NCI-H2107 (cell line): ENCODE results near the gene DHRS7B.

Experiments
- DNase-seq: peaks from one replicate; lab custom pipeline; 2025; lab: John Stamatoyannopoulos, UW

The DHRS7B gene

DNA sequence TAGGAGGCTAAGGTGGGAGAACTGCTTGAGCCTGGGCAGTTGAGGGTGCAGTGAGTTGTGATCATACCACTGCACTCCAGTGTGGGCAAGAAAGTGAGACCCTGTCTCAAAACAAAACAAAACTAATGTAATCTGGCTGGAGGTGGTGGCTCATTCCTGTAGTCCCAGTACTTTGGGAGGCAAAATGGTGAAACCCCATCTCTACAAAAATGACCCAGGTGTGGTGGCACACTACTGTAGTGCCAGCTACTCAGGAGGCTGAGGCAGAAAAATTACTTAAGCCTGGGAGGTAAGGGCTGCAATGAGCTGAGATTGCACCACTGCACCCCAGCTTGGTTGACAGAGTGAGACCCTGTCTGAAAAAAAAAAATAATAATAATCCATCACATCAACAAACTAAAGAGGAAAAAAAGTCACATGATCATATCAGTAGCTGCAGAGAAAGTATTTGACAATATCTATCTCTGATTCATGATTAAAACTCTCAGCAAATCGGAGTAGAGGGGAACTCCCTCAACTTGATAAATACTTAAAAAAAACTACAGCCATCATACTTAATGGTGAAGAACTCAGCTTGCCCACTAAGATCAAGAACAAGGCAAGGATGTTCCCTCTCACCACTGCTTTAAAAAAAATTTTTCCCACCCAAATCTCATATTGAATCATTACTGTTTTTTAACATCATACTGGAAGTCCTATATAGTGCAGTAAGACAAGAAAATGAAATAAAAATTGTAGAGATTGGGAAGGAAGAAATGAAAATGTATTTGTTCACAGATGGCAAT is 31.0 kb downstream of the DHRS7B start:
- DNase-seq = no peak

DNA sequence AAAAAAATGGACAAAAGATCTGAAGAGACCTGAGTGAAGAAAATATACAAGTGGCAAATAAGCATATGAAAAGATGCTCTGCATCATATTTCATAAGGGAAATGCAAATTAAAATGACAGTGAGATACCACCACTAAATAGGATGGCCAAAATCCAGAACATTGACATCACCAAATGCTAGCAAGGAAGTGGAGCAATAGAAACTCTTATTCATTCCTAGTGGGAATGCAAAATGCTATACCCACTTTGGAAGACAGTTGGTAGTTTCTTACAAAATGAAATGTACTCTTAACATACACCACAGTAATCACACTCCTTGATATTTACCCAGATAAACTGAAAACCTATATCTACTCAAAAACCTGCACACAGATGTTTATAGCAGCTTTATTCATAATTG is 33.6 kb downstream of the DHRS7B start:
- no peak for DNase-seq

DNA sequence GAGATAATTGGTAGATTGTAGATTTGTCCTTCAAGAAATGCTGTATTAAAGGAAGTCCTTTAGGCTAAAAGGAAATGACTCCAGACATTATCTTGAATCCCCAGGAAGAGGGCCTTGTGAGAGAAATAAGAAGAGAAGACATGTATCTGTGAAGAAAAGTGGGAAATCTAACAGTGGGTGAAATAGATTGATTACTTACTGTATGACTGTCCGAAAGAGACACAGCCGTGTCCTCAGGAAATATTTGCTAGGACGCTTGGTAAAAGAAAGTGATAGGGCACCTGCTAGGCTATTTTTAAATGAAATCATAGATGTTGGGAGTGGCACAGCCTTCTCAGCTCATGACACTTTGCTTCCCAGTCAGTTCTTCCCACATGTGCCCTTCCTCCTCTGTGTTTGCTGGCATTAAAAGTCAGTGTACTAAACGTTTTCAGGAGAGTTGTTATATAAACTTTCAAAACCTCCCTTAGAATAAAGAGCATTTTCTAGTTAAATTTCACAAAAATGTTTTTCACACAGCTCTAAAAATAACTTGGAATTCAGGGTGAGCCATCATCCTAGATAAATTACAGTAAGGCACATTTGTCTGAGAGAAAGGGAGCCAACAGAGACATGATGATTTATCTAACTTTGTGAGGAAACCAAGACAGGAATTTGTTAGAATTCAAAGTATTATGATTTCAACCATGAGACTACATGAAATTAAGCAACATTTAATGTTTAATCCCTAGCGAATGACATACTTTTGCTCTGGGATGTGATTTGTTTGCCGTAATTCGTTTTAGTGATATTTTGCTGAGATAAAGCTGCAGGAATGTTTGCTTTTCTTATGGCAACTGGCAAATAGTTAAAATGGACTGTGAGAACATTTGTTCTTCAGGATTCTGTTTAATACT is 35.0 kb downstream of the DHRS7B start:
- no peak for DNase-seq

DNA sequence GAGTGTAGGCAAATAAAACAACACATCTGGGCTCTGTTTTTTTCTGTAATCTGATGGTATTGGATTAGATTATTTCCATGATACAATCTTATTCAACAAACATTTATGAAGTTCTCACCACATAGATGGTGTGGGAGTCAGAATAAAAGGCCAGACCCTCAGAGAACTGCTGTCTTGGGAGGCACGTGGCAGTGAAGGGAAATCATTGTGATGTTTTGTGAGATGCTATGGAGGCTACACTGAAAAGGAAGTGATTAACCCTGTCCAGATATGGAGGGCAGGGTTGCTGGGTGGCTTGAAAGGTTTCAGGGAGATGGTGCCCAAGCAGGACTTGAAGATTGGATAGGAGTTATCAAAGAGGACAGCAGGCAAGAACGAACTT is 35.6 kb downstream of the DHRS7B start:
- no peak for DNase-seq

DNA sequence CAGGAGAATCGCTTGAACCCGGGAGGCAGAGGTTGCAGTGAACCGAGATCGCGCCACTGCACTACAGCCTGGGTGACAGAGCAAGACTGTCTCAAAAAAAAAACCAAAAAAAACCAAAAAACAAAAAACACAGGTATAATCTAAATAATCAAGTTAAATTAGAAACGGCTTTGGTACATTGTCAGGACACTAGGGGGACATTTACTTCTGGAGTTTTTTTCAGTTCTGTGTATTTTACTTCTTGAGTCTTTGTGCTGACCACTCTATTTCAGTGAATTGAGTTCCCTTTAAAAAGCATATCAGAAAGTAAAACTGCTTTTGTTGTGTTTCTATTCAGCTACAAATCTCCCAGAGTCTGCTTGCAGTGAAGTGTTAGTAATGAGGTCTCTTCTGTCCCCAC is 36.3 kb downstream of the DHRS7B start:
- DNase-seq = no peak

DNA sequence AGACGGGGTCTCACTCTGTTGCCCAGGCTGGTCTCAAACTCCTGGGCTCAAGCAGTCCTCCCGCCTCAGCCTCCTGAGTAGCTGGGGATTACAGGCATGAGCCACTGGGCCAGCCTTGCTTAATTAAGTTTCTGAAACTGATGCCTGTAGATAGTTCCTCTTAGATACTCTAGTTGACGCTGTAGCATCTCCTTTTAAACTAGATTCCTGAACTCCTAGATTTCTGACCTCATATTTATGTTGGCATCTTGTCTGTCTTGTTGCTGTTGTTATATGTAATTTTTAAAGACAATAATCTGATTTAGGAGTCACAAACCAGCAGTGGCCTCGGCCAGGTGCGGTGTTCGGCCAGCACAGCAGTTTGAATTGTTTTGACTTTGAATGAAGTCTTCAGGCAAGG is 37.5 kb downstream of the DHRS7B start:
- no peak for DNase-seq

DNA sequence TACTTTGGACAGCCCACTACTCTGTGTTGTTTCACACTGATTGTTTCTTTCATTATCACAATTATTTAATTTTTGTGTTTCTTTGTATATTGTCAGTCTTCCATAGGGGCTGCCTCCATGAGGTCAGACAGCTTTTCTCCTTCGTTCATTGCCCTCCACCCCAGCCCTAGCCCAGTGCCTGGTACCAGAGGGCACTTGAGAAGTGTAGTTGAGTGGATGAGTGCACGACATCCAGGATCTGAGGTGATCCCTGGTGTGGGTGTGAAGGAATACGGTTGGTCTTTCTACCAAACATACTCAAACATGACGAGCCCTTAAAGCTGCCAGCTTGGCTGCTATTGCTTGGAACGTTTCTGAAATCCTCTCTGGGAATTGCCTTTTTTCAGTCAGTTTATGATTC is 37.9 kb downstream of the DHRS7B start:
- no peak for DNase-seq

DNA sequence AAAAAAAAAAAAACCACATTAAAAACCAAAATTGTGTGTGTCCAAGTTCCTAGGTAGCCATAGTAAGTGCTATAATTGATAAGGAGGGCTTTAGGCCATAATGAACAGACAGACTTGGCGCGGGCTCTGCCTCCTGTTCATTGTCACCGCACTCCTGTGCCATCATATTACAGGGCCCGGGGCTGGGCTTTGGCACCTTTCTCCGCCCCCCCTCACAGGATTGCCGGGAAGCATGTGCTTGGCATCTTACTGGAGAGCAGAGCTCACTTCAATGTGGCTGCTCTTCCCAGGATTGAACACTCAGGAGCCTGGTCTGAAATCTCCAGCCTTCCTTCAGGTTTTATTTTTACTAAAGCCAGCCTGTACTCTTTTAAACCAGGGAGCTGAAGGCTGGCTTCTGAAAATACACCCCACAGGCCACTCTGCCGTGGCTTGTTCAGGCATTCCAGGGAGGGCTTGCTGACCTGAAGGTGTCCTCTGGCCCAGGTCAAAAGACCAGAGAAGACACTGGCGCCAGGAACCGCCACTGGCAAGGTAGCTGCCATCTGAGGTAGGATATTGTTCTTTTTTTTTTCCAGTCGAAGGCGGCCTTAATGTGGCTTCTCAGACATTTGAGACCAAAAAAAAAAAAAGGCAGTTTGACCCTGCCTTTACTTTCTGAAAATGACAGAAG is 39.3 kb downstream of the DHRS7B start:
- no peak for DNase-seq

DNA sequence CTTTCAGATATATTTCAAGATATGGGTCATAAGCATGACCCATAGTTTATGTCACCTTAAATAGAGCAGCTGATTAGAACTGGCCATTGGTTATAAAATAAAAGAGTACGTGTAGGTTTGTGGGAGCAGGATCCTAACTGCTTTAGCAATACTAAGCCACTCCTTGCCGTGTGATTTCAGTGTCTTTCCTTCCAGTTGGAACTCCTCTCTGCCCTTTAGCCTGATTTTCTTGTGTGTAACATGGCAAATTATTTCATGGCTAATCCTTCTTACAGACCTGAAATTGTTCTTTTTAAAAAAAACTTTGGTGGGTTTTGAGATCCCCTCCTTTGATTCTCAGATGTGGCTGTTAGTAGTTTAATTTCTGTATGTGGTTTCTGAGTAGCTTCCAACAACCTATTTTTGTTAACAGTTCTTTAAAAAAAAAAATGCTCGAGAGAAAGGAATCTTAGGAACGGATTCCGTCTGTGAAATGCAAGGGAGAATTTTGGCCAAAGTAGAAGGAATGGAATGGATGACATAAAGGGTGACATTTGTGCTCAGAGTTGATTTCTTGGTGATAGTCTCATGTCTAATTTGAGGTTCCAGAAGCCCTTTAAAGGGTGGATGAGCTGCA is 39.9 kb downstream of the DHRS7B start:
- no peak for DNase-seq

DNA sequence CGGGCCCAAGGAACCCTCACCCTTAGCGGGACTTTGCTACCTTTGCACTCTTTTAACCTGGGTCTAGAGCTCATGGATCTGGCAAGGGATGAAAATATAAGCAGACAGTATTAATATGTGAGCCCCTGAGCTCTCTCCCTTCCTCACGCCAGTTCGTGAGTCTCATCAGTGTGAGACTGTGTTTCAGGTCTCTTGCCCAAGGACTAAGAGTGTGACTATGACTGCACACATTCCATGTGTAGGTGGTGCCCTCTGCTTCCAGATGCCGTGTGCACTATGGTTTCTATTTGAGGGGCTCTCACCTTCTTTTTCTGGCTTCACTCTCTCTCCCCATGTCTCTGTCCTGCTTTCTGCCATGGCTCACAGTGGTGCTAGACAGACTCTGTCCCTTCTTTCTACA is 40.5 kb downstream of the DHRS7B start:
- no peak for DNase-seq

DNA sequence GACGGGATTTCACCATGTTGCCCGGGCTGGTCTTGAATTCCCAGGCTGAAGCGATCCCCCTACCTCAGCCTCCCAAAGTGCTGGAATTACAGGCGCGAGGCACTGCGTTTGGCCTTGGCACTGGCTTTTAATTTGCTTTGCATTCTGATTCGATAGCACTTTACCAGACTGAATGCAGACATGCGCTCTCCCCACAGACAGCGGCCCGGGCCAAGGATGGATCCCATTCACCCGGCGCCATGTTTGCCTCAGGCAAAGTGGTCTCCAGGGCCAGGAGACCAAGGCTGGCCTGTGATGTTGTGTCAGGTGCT is 41.7 kb downstream of the DHRS7B start:
- no peak for DNase-seq

DNA sequence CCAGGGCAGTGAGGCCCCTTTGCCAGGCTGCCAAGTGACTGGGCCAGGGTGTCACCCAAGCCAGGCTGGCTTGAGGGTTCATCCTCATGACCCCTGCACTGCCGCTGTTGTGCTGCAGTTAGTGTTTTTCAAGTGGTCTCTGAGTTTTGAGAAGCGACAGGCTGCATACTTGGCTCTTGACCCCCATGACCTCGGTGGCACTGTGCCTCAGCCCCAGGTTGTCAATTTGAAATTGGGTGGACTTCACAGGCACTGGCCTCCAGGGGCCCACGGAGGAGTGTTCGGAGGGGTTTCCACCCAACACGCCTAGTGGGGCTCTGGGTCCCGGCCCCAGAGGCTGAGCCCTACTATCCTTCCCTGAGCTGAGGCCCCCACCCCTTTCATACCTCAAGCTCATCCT is 42.7 kb downstream of the DHRS7B start:
- DNase-seq = no peak

DNA sequence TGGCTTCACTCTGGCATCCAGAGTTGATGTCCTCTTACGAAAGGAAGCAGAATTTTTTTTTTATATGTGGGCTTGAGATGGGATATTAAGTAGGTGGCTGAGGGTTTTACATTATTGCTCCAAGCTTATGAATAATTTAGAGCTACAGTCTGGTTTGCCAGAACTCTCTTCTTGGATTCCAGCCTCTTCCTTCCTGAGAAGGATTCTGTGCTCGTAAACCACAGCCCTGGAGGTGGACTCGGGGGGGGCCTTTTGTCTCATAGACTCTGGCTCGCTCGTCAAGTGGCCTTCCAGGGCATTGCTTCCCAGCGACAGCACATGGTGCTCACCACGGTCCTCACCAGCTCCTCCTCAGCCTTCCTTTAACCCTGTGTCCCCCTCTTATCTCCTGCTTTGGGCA is 44.0 kb downstream of the DHRS7B start:
- no peak for DNase-seq

DNA sequence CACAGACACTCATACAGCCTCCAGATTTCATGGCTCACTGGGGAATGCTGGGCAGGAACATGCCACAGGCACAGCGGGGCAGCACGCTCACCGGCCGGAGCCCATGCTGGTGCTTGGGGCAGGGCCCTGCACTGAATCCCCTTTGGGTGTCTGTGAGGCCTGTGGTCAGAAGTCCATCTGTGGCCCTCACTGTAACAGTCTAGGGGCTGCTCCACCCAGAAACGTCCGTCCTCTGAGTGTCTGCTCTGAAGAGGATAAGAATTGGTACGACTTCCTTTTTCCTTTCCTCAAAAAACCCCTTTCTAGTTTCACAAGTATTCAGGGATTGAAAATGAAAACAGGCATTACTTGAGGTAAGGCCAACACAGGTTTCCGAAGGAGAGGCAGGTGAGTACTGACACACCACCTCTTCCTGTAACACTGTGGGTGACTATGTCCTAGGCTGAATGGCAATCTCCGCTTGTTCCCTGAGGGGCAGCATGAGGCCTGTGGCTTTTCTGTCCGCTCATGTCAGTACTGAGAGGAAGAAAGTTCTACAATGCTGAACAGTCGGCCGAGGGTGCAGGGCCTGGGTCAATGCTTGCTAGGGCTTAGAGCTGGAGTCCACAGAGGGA is 44.7 kb downstream of the DHRS7B start:
- no peak for DNase-seq

DNA sequence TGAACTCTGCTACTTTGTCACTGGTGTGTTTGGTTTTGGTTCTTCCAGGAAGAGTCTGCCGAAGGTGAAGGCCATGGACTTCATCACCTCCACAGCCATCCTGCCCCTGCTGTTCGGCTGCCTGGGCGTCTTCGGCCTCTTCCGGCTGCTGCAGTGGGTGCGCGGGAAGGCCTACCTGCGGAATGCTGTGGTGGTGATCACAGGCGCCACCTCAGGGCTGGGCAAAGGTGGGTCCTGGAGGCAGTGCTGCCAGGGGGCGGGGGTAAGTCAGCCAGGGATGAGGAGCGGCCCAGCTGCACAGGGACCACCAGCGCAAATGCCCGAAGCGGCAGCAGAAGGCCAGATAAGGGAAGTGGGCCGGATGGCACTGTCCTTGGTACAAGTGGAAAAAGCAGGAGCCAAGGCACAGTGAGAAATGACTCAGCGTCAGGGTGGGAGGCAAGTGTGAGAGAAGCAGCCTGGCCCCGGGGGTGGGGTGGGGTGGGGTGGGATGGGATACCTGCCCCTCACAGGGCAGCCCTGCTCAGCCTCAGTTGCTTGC is 45.3 kb downstream of the DHRS7B start:
- no peak for DNase-seq

DNA sequence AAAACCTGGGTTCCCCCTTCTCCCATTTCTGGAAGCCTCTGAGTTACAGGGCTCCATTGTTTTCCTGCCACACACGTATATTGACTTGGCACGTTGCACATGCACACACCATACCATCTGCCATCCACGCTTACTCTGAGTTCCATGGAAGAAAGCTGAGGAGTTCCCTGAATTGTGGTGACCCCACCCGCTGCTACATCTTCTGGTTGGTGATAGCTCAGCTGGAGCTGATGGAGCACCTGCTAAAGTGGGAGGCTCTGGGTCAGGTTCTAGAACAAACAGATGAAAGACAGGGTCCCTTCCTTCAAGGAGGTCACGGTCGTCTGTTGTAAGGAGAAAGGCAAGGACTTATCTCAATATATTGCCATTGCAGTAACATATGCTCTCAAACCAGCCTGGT is 46.1 kb downstream of the DHRS7B start:
- DNase-seq = no peak

DNA sequence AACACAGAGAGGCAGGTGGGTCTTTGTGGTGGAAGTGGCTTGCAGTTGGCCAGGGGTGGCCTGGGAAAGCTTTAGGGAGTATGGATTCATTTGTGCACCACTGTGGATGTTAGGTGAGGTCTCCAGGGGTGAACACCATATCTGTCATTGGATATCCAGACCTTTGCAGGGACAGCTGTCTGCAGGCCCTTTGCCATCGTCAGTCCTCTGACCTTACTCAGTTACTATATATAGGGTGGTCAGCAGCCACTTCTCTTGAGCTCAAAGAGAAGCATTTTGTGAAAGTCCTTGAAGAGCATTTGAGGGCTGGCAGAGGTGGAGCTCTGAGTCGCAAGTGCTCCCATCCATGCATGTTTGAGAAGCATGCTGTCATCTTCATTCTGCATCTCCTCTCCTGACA is 46.8 kb downstream of the DHRS7B start:
- no peak for DNase-seq

DNA sequence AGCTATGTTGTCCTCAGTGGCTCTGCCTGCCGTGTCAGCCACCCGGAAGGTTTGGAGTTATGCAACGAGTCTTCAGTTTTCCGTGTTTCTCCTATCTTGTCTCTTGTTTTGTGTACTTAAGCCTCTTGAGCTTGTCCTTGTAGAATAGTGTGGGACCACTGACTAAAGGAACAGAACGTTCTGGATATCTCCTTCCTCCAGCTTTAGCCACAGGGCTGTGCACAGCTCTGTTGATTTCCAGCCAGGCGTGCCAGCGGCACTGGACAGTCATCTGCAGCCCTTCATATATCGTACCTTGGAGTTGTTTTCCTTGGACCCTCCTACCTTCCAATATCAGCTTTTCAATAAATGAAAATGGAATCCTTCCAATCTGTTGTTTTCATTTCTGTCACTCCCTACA is 47.4 kb downstream of the DHRS7B start:
- DNase-seq = no peak

DNA sequence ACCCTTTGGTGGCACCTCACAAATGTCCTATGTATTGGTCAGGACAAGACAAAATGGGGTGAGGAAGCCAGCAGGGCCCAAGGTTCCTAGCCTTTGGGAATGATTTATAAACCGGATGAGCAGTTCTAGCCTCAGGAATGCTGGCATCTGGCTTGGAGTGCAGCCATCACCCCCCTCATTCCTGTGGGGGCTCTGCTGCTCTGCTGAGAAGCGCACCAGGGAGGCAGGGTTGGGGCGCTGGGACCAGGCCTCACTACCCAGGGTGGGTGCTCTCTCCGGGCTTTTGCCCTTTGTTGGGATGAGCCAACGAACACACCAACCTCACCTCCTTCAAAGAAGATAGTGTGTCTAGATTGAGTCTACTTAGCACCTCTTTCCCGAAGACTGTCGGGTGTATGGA is 47.9 kb downstream of the DHRS7B start:
- no peak for DNase-seq

DNA sequence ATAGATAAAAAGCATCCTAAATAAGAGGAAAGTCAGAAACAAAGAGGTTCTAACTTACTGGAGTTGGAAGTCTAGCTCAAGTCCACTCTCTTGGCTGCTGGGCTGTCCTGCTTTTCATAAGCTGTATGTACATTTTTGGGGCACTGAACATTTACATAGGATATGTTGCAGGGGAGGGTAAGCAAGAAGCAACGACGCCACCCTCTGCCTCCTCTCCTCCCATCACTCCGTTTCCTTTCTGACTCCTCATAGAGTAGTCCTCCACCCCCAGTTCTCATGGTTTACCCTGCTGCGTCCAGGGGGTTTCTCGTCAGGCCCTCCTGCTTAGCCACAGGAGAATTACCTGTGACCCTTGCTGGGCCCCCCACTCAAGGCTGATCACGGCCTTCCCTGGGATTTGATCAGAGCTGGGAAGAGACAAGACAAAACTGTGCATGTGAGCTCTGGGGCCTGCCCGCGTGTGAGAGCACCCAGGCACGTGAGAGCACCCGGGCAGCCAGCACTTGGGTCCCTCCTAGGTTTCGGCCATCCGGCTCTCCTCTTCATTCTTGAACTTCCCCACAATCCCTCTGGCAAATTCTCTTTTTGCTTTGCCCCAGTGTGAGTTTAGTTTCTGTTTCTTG is 50.1 kb downstream of the DHRS7B start:
- DNase-seq = no peak

DNA sequence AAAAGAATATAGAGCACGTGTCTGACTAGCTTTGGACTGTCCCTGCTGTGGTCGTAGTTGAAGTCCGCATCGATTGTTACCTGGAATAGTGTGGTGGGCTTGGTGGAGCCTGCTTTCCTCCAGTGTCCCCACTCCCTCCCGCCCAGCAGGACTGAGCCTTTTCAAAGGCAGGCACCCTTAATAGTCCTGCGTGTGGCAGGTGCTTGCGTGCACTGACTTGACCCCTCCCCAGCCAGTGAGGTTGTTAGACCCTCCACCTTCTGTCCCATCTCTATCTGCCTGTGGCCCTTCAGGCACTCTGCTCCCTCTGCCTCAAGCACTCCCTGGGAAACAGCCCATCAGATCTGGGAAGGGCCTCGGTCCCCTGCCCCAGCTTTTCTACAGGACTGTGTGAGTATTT is 50.6 kb downstream of the DHRS7B start:
- no peak for DNase-seq
